T-helper 2 cell treated with Interferon-gamma antibody and Interleukin-4, amounts not matched to agents 100 ng/mL and 5 ng/mL, for 36 hours (primary cell): ENCODE results near the gene SERPINI1. TPM values are rescaled to one million over a fixed set of nuclear protein-coding genes. Genes with fewer than 3 reads are reported as not detected.

ENCODE experiments used
- intact Hi-C: fragments of 100-400 bp; cut with micrococcal nuclease; formaldehyde crosslinking; loops from one replicate; pipeline ENCODE4 v1.15.1; 2023
- total RNA-seq: library from RNA; stranded (reverse); gene quantifications from 2 replicates; pipeline ENCODE4 v1.2.3, GENCODE V29; 2022

SERPINI1 gene
- total RNA-seq, 1 donor from 2014 or later = 2.1 TPM

- intact Hi-C loops = no loop called here
Measured at GRCh38 chr3:167843886-167844285, 108.4 kb downstream of the SERPINI1 start.

DNA sequence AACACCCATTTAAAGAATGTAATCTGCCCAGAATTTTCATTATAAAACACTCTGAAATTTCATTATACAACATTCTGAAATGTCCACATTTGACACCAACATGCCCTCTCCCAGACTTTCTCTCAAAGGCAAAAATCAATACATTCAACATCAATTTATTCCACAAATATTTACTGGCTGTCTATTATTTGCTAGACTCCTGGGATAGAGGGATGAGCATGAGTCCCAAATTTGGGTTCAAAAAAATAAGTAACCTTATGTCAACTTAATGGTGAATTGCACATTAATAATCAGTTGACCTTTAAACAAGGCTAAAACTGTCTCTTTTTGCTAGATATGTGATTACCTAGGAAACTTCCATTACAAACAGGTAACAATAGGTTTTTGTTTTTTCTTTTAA, 109.0 kb downstream of the SERPINI1 start:
- intact Hi-C loops = no loop called here

GRCh38 chr3:167851171-167851570, 115.7 kb downstream of the SERPINI1 start:
- intact Hi-C loops = no loop called here

GRCh38 chr3:167851749-167852148, 116.2 kb downstream of the SERPINI1 start:
- intact Hi-C loops = no loop called here

DNA sequence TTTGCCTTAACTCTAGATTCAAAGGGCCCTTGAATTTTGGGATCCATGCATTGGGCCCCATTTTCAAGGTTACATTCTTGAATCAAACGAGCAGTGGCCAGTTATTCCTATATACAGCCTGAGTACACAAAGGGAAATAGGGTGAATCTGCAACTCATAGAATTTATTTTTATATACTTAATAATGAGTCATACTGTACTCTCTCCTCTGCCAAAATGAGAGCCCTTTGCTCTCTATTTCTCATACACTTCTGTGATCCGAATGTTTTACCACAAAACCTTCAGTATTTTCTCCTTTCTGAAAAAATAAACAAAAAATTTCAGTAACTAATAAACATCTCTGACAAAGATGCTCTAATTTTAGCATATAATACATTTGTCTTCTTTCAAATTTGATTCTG, 116.7 kb downstream of the SERPINI1 start:
- intact Hi-C loops = no loop called here

GRCh38 chr3:167854063-167854462, 118.5 kb downstream of the SERPINI1 start:
- intact Hi-C loops = no loop called here

GRCh38 chr3:167854846-167855245, 119.3 kb downstream of the SERPINI1 start:
- intact Hi-C loops = no loop called here

- intact Hi-C loops = no loop called here
Measured at GRCh38 chr3:167855306-167855705, 119.8 kb downstream of the SERPINI1 start.

- intact Hi-C loops = no loop called here
Measured at GRCh38 chr3:167858865-167859264, 123.3 kb downstream of the SERPINI1 start.

- intact Hi-C loops = no loop called here
Measured at GRCh38 chr3:167859610-167860009, 124.1 kb downstream of the SERPINI1 start.

- intact Hi-C loops = no loop called here
Measured at GRCh38 chr3:167861649-167862048, 126.1 kb downstream of the SERPINI1 start.

DNA sequence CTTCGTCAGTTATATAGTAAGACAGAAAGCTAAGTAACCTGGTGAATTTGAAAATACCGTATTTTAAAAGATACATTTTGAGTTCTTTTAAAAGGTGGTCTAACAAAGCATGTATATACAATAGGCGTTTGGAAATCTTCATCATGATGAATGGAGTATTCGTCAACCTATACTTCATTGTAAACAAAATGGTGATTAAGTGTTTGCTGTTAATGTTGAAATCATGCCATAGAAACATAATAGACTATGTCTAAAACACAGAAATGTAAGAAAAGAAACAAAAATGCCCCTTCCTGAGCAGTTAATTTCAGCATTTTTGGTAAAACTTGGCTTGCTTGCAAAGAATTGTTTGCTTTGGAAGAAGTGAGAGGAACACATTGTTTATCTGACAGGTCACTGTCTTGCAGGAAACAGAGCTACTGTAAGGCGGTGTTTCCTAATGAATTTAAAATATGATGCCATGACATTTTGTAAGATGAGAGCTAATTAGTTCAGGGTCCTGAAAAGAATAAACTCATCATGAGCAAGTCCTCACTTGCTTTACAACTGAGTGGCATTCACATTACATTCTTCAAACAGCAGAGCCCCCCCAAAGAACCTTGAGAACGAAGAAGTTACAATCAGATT, 126.7 kb downstream of the SERPINI1 start:
- intact Hi-C loops = no loop called here

DNA sequence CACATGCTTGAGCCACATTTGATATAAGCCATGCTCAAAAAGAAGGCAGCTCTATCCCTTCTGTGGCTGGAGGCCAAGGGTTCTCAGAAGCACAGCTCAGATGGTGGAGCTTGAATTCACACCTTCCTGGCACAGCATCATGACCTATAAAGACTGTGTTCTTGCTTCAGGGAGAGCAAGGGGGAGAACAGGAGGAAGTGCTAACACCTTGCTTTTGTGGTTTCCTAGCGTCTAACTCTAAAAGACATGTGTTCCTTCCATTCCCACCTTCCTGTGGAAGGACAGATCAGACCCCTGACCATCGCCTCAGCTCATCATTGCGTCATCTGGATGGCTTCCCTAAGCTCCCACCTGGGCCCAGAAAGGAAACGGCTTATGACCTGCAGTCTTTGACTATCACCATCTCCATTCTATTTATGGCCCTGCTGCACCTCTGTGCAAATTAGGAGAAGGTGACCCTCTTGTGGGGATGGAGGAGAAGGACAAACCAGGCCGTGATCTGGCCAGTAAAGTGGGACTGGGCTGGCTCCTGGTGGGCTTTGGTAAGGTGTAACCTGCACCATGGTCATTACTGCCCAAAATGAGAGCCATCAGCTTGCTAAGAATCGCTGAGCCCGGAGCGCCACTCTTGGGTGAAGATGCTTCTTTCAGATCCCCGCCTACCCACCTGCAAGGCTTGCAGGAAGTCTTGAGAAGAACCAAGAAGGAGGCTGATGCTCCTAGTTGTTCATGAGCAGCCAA, 128.5 kb downstream of the SERPINI1 start:
- intact Hi-C loops = no loop called here

DNA sequence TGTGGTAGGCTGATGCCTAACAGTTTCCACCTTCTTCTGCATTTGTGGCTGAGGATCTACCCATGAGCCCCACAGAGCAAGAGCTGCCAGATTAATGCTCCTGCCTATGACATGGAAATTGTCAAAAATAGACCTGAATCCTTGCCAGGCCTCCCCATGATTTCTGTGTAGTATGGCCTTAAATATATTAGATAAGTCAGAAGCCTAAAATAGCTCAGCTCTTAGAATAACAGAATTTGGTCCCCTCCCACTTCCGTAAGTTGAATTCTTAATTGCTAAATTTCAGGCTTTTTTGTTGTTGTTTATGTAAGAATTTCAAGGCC, 129.0 kb downstream of the SERPINI1 start:
- intact Hi-C loops = no loop called here

GRCh38 chr3:167866331-167866730, 130.8 kb downstream of the SERPINI1 start:
- intact Hi-C loops = no loop called here

- intact Hi-C loops = no loop called here
Measured at GRCh38 chr3:167867981-167868380, 132.5 kb downstream of the SERPINI1 start.

DNA sequence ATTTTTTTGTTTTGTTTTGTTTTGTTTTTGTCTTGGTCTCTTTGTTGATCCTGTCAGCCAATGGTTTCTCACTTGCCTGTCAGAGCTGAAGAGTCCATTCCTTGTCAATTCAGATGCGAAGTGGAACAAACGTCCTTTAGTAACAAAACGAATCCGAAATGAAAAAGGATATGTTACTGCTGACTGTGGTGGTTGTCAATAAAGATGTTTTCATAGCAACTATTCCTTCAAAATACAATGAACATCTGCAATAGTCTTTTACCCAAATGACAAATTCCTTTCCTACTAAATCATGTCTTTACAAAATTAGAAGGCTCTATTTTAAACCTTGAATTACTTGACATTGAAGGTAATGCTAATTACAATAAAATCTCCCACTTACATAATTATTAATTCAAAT, 134.7 kb downstream of the SERPINI1 start:
- intact Hi-C loops = no loop called here

DNA sequence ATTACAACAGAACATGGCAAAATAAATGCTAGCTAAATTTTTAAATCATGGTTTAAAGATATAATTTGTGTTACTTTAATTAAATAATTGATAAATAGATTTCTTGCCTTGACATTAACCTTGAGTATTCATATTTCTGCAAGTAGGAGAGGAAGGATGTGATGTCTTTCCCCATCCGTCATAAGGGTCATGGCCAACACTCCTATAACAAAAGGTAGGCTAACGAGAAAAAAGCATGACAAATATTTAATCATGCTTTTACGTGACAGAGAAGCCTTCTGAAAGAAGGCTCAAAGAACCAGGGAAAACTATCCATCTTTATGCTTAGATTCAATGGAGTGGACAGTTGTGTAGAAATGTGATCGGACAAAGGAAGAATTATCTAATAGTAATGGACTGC, 135.2 kb downstream of the SERPINI1 start:
- intact Hi-C loops = no loop called here

DNA sequence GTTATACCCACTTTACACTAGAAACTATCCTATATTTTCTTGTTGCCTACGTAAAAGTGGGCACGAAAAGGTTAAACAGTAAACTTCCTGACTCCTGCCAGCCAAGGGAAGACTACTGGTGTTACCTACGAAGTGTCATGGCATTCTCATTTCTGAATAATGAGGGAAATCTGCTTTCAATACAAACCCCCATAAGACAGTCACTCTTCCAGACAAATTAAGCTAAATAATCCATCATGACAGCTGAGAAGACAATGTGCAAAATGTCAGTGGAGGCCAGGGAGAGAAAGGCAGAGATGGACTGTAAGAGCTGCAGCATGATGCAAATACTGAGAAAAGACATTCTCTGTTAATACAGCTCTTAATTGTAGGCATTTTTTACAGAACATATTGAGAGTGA, 136.5 kb downstream of the SERPINI1 start:
- intact Hi-C loops = no loop called here

- intact Hi-C loops = no loop called here
Measured at GRCh38 chr3:167872941-167873340, 137.4 kb downstream of the SERPINI1 start.

DNA sequence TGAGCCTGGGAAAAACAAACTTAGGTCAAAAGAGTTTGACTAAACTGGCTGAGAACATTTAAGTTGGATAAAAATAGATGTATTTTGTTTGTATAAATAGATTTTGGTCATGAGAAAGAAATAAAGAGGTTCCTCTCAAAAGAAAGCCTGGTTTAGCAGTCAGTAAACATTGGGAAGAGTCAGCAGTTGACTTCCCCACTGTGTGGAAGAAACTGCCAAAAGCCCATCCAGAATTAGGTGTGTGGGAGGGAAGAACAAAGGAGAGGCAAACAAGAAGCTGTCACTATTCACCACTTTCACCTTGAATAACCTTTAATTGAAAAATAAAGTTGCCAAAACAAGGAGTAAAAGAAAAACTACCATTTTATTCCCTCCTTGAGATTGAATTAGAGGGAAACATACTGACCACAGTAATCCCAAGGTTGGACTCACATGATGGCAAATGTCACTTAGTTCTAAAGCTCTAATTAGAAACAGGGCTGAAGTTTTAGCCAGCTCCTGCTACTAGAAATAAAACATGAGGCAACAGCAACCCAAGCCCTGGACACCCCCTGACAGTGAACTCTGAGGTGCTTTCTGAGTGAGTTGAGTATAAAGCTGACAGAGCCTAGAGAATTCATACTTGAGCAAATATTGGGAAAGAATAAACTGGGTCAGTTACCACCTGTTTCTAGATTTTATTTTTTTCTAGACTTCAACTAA, 139.3 kb downstream of the SERPINI1 start:
- intact Hi-C loops = no loop called here
